Measurements from ENCODE around the gene POLN.
A peak's percentile ranks its signal among the peaks of the same experiment; 100 is the strongest.

Gene POLN

DNA sequence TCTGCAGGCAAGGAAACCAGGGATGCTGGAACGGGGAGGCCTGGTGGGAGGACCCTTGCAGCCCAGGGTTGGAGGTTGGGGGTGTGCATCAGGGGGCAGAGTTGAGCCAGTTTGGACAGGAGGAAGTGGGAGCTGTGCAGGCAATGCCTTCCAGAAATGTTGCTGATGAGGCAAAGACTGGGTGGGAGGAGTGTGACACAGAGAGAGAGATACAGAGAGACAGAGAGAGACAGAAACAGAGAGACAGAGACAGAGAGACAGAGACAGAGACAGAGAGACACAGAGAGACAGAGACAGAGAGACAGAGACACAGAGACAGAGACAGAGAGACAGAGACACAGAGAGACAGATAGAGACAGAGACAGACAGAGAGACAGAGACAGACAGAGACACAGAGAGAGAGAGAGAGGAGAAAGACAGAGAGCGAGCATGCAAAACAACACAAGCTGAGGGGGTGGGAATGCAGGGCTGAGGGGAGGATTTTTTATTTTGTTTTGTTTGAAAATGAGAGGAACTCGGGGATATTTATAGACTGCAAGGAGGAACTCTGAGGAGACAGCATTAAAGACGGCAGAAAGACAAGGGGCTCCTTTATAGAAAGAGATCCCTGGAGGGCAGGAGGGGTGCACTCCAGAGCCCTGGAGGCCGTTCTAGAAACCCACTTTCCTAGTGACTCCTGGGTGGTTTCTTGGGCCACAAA, 1.9 kb upstream of the POLN start:
- peak; percentile 93 for DNase-seq (ENCODE audit: low read depth)
- TF ChIP-seq CTCF (IDR thresholded peaks at IDR 0.05; ENCODE audit: low read depth, low read length) (peak; percentile 81), MYC (IDR thresholded peaks at IDR 0.05; ENCODE audit: low read depth, low read length) (no peak; the same call in 1 of the 2 replicates), MAX (IDR thresholded peaks at IDR 0.05; ENCODE audit: low read depth, low read length) (no peak; the same call in 1 of the 2 replicates)
- H3K4me3 ChIP-seq (ENCODE audit: low read depth, low read length): no peak overlapping the region

DNA sequence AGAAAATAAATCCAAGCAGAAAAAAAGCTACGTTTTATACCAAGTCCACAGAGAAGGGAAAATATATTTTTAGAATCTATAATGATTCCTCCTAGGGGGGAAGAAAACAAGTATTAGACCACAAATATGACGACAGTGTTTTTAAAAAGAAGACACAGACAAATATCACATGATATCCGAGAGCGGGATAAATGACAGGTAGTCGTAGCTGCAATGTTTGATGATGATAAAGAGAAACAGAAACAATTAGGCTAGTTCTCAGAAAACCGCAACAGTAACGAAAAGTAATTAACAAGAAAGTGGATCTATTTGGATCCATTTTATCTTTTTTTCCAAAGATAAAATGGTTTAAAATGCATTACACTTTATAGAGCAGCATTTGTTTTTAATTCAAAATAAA, 918 bp downstream of the POLN start:
- no peak for DNase-seq (ENCODE audit: low read depth)

DNA sequence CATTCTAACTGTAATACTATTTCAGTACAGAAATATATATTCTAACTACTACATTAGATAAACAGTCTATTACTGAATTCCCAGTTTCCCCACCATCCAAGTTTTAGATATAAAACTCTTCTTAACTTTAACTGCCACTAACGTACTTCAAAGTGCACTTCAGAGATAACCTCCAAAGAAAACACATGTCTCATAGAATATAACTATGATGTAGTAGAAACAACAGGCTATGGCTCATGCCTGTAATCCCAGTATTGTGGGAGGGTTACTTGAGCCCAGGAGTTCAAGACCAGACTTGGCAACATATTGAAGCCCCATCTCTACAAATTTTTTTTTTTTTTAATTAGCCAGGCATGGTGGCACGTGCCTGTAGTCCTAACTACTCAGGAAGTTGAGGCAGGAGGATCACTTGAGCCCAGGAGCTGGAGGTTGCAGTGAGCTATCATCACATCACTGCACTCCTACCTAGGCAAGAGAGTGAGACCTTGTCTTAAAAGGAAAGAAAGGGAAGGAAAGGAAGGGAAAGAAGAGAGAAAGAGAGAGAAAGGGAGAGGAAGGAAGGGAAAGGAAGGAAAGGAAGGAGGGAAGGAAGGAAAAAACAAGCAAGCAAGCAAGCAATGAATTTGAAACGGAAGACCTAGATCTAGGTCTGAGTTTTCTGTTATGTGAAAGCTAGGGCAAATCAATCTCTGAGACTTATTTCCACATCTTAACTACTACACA, 4.8 kb downstream of the POLN start:
- H3K4me3 ChIP-seq (ENCODE audit: low read depth, low read length): peak overlapping the region; percentile 23
- TF ChIP-seq CTCF (IDR thresholded peaks at IDR 0.05; ENCODE audit: low read depth, low read length) (no peak), MYC (IDR thresholded peaks at IDR 0.05; ENCODE audit: low read depth, low read length) (no peak), MAX (IDR thresholded peaks at IDR 0.05; ENCODE audit: low read depth, low read length) (no peak), POLR2A (IDR thresholded peaks at IDR 0.05; ENCODE audit: extremely low read depth, insufficient read length) (no peak)
- no peak for DNase-seq (ENCODE audit: low read depth)

More for the DNA sequence above, 918 bp downstream of the POLN start:
- peak overlapping the region; percentile 80 for H3K4me3 ChIP-seq (ENCODE audit: low read depth, low read length)
- no peak for TF ChIP-seq POLR2A (IDR thresholded peaks at IDR 0.05; ENCODE audit: extremely low read depth, insufficient read length)
- no peak for TF ChIP-seq CTCF (IDR thresholded peaks at IDR 0.05; ENCODE audit: low read depth, low read length)
- TF ChIP-seq MAX (IDR thresholded peaks at IDR 0.05; ENCODE audit: low read depth, low read length): 0 out of 2 replicates have a peak, but pooled peaks have one; percentile 5

DNA sequence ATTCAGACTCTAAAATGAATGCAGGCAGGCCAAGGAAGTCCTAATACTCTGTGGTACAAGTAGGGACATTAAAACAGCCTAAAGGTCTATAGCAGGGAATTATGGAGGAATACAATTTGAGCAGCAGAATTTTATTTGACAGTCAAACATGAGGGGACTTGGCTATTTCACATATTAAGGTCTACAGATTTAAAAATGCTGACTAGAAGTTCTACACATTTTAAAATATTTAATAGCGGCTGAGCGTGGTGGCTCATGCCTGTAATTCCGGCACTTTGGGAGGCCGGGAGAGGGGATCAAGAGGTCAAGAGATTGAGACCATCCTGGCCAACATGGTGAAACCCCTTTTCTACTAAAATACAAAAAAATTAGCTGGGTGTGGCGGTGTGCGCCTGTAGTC, 10.8 kb downstream of the POLN start:
- DNase-seq (ENCODE audit: low read depth): no peak
- H3K4me3 ChIP-seq (ENCODE audit: low read depth, low read length): no peak overlapping the region
- TF ChIP-seq POLR2A (IDR thresholded peaks at IDR 0.05; ENCODE audit: extremely low read depth, insufficient read length) (no peak), MAX (IDR thresholded peaks at IDR 0.05; ENCODE audit: low read depth, low read length) (no peak), MYC (IDR thresholded peaks at IDR 0.05; ENCODE audit: low read depth, low read length) (no peak), CTCF (IDR thresholded peaks at IDR 0.05; ENCODE audit: low read depth, low read length) (no peak)

DNA sequence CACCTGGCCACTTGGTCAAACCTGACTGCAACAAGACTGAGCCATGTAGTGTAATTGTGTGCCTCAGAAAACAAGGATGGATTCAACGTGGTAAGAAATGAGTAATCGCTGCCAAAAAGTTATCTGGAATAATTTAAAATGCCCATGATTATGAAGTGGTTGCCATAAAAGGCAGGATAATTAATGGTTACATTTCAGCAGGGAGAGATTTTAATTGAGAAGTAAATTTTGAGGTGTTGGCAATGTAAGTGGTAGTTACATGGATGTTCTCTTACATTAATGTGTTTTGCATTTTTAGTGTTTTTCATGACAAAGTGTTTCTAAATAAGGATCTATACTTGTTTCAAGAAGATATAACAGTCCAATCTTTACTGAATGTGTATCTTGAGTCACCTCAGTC, 15.7 kb downstream of the POLN start:
- H3K4me3 ChIP-seq (ENCODE audit: low read depth, low read length): no peak overlapping the region
- TF ChIP-seq MAX (IDR thresholded peaks at IDR 0.05; ENCODE audit: low read depth, low read length) (no peak), POLR2A (IDR thresholded peaks at IDR 0.05; ENCODE audit: extremely low read depth, insufficient read length) (no peak), CTCF (IDR thresholded peaks at IDR 0.05; ENCODE audit: low read depth, low read length) (no peak), MYC (IDR thresholded peaks at IDR 0.05; ENCODE audit: low read depth, low read length) (no peak)
- DNase-seq (ENCODE audit: low read depth): no peak
